NCI-H748 (cell line): ENCODE measurements around the gene NPNT.

Experiments
- DNase-seq: peaks from one replicate; lab custom pipeline; 2025; ENCODE audit not compliant: unreplicated experiment; lab: John Stamatoyannopoulos, UW

Gene NPNT

DNA sequence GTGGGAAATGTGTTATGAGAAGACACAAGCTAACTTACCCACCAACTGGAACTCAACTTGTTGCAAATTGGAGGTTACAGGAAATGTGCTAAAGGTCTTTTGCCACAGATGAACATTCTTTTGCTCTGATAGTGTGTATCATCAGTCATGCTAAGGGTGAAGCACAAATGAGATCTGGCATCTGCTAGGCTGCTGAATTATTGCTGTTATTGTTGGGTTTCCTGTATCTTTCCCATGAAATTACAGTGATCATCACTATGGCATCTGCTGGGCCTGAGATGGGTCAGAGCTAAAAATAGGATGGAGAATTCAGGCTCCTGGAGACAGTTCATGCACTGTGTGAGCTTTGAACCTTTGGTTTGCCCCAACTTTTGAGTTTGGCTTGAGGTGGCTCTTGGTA, 124.5 kb downstream of the NPNT start:
- DNase-seq, result no peak
